IMR-90 (cell line): ENCODE data around the gene OR1S2. TPM values are rescaled to one million over a fixed set of nuclear protein-coding genes. Genes with fewer than 3 reads are reported as not detected.

Experiments used
- ATAC-seq: fragments of 200-7000 bp; cut with Tn5 transposase; 2 replicates; pipeline ENCODE4 v1.9.1; 2020; ENCODE audit warnings: low read depth, mild to moderate bottlenecking, moderate library complexity
- BruUV-seq: library from RNA; stranded (reverse); fragments of 400-500 nt; replicated peaks from 2 replicates; lab custom pipeline; 2021; lab: Mats Ljungman, UMichigan
- CTCF ChIA-PET: fragments of 300-600 bp; formaldehyde crosslinking; extraction: SDS; loops from one replicate; lab custom pipeline; 2021; ENCODE audit warnings: antibody characterized with exemption; lab: Yijun Ruan, JAX
- POLR2A ChIA-PET: fragments of 300-600 bp; sonication (Branson Sonifier 250); formaldehyde crosslinking; loops from one replicate; lab custom pipeline; 2022; ENCODE audit warnings: antibody characterized with exemption; ENCODE audit not compliant: unreplicated experiment; lab: Charles Lee
- DNase-seq: peaks from one replicate; pipeline ENCODE4 v3.0.0; 2013
- H2AFZ ChIP-seq: replicated peaks from 2 replicates; pipeline ENCODE3; 2013; ENCODE audit warnings: low read length, mild to moderate bottlenecking; ENCODE audit not compliant: poor library complexity
- H2AK5ac ChIP-seq: 2 replicates; pipeline ENCODE4 v1.6.1; 2013; ENCODE audit warnings: low read depth, low read length, inconsistent platforms
- H2AK9ac ChIP-seq: replicated peaks from 2 replicates; pipeline ENCODE3; 2013; ENCODE audit warnings: mild to moderate bottlenecking, low read depth, low read length, moderate library complexity; ENCODE audit not compliant: poor library complexity
- H2BK120ac ChIP-seq: 2 replicates; pipeline ENCODE4 v1.6.1; 2013; ENCODE audit warnings: low read depth, low read length, inconsistent platforms
- H2BK15ac ChIP-seq: 3 replicates; pipeline ENCODE4 v1.6.1; 2013; ENCODE audit warnings: low read depth, low read length, inconsistent platforms
- H2BK20ac ChIP-seq: 2 replicates; pipeline ENCODE4 v1.6.1; 2013; ENCODE audit warnings: low read depth, mild to moderate bottlenecking, inconsistent platforms, low read length, moderate library complexity
- H2BK5ac ChIP-seq: 2 replicates; pipeline ENCODE4 v1.6.1; 2013; ENCODE audit warnings: mild to moderate bottlenecking, low read depth, low read length, inconsistent platforms; ENCODE audit not compliant: poor library complexity, severe bottlenecking
- H3K14ac ChIP-seq: replicated peaks from 2 replicates; pipeline ENCODE4 v1.6.1; 2013; ENCODE audit warnings: low read depth, low read length, inconsistent platforms
- H3K18ac ChIP-seq: 2 replicates; pipeline ENCODE4 v1.6.1; 2013; ENCODE audit warnings: low read depth, low read length, control low read depth
- H3K23ac ChIP-seq: 2 replicates; pipeline ENCODE4 v1.6.1; 2013; ENCODE audit warnings: low read depth, low read length, inconsistent platforms
- H3K27ac ChIP-seq: 2 replicates; pipeline ENCODE4 v1.5.1; 2013; ENCODE audit warnings: mild to moderate bottlenecking, control low read depth, low read length; ENCODE audit not compliant: insufficient read depth
- H3K27me3 ChIP-seq: 2 replicates; pipeline ENCODE4 v1.6.1; 2013; ENCODE audit warnings: low read length; ENCODE audit not compliant: control insufficient read depth, insufficient read depth
- H3K36me3 ChIP-seq: 2 replicates; pipeline ENCODE4 v1.6.1; 2013; ENCODE audit warnings: low read length, mixed read lengths; ENCODE audit not compliant: control insufficient read depth, insufficient read depth
- H3K4ac ChIP-seq: 2 replicates; pipeline ENCODE4 v1.6.1; 2013; ENCODE audit warnings: low read depth, low read length, inconsistent platforms
- H3K4me1 ChIP-seq: 2 replicates; pipeline ENCODE4 v1.6.1; 2013; ENCODE audit warnings: low read length, mixed read lengths; ENCODE audit not compliant: control insufficient read depth, insufficient read depth
- H3K4me2 ChIP-seq: 2 replicates; pipeline ENCODE4 v1.6.1; 2013; ENCODE audit warnings: low read depth, mild to moderate bottlenecking, control low read depth, low read length, moderate library complexity
- H3K4me3 ChIP-seq: 2 replicates; pipeline ENCODE4 v1.5.1; 2013; ENCODE audit warnings: low read depth, mild to moderate bottlenecking, control low read depth, low read length, moderate library complexity; ENCODE audit not compliant: insufficient read depth
- H3K56ac ChIP-seq: 2 replicates; pipeline ENCODE4 v1.6.1; 2013; ENCODE audit warnings: low read length, inconsistent platforms; ENCODE audit not compliant: insufficient read depth; ENCODE audit errors: extremely low read depth
- H3K79me1 ChIP-seq, 2 experiments: 2 replicates each; pipeline ENCODE4 v1.6.1; 2013; ENCODE audit warnings: low read length in 2 of 2, inconsistent platforms in 1 of 2, low read depth in 1 of 2
- H3K9ac ChIP-seq: 2 replicates; pipeline ENCODE4 v1.6.1; 2013; ENCODE audit warnings: low read depth, low read length, control low read depth
- H3K9me1 ChIP-seq: 2 replicates; pipeline ENCODE4 v1.6.1; 2013; ENCODE audit warnings: low read length, inconsistent platforms; ENCODE audit not compliant: insufficient read depth
- H3K9me3 ChIP-seq: 2 replicates; pipeline ENCODE4 v1.6.1; 2013; ENCODE audit warnings: low read length; ENCODE audit not compliant: control insufficient read depth, insufficient read depth
- H4K20me1 ChIP-seq: 2 replicates; pipeline ENCODE4 v1.6.1; 2013; ENCODE audit warnings: low read length, inconsistent platforms; ENCODE audit not compliant: insufficient read depth
- H4K5ac ChIP-seq: 2 replicates; pipeline ENCODE4 v1.6.1; 2013; ENCODE audit warnings: mild to moderate bottlenecking, low read depth, low read length, control low read depth
- H4K8ac ChIP-seq, 2 experiments: 2 replicates each; pipeline ENCODE4 v1.6.1; 2013; ENCODE audit warnings: low read depth in 2 of 2, low read length in 2 of 2, control low read depth in 1 of 2, inconsistent platforms in 1 of 2
- H4K91ac ChIP-seq: 2 replicates; pipeline ENCODE4 v1.6.1; 2013; ENCODE audit warnings: low read depth, low read length, inconsistent platforms; ENCODE audit not compliant: insufficient read depth
- BHLHE40 ChIP-seq: fragments of 150-350 bp; IDR thresholded peaks from 2 replicates; pipeline ENCODE4 v1.6.1; 2016; ENCODE audit warnings: mild to moderate bottlenecking, low read depth, low read length
- CEBPB ChIP-seq: IDR thresholded peaks from 2 replicates; pipeline ENCODE4 v1.6.1; 2012; ENCODE audit warnings: low read depth, low read length, improper control_type of control experiment
- CHD1 ChIP-seq: IDR thresholded peaks from 2 replicates; pipeline ENCODE4 v1.6.1; 2012; ENCODE audit warnings: low read depth, low read length, improper control_type of control experiment
- CTCF ChIP-seq: conservative IDR thresholded peaks from 2 replicates; pipeline ENCODE4 v1.5.1; 2012; ENCODE audit warnings: mild to moderate bottlenecking, low read depth, low read length, improper control_type of control experiment
- ELK1 ChIP-seq: fragments of 150-350 bp; IDR thresholded peaks from 2 replicates; pipeline ENCODE4 v1.6.1; 2016; ENCODE audit warnings: low read depth, mild to moderate bottlenecking, low read length, moderate library complexity, borderline replicate concordance
- FOS ChIP-seq: fragments of 150-350 bp; IDR thresholded peaks from 2 replicates; pipeline ENCODE4 v1.6.1; 2016; ENCODE audit warnings: low read depth, low read length
- MAFK ChIP-seq: IDR thresholded peaks from 2 replicates; pipeline ENCODE4 v1.6.1; 2012; ENCODE audit warnings: low read depth, low read length, improper control_type of control experiment
- MAZ ChIP-seq: IDR thresholded peaks from 2 replicates; pipeline ENCODE4 v1.6.1; 2012; ENCODE audit warnings: low read depth, mild to moderate bottlenecking, low read length, improper control_type of control experiment, moderate library complexity, borderline replicate concordance
- MXI1 ChIP-seq: IDR thresholded peaks from 2 replicates; pipeline ENCODE4 v1.6.1; 2012; ENCODE audit warnings: low read depth, mild to moderate bottlenecking, low read length, moderate library complexity, borderline replicate concordance
- NFE2L2 ChIP-seq: fragments of 150-350 bp; IDR thresholded peaks from 2 replicates; pipeline ENCODE4 v1.6.1; 2016; ENCODE audit warnings: low read depth, mild to moderate bottlenecking, low read length
- POLR2A ChIP-seq: IDR thresholded peaks from 2 replicates; pipeline ENCODE4 v1.6.1; 2012; ENCODE audit warnings: mild to moderate bottlenecking, low read depth, low read length
- RAD21 ChIP-seq: IDR thresholded peaks from 2 replicates; pipeline ENCODE4 v1.6.1; 2012; ENCODE audit warnings: low read length, improper control_type of control experiment
- RCOR1 ChIP-seq: IDR thresholded peaks from 2 replicates; pipeline ENCODE4 v1.6.1; 2012; ENCODE audit warnings: mild to moderate bottlenecking, low read length, improper control_type of control experiment; ENCODE audit not compliant: insufficient replicate concordance
- RFX5 ChIP-seq: IDR thresholded peaks from 2 replicates; pipeline ENCODE4 v1.8.0; 2012; ENCODE audit warnings: low read depth, mild to moderate bottlenecking, low read length, moderate library complexity
- SMC3 ChIP-seq: fragments of 150-350 bp; IDR thresholded peaks from 2 replicates; pipeline ENCODE4 v1.6.1; 2016; ENCODE audit warnings: low read depth, mild to moderate bottlenecking, antibody characterized with exemption, low read length, moderate library complexity
- USF2 ChIP-seq: fragments of 150-350 bp; IDR thresholded peaks from 2 replicates; pipeline ENCODE4 v1.6.1; 2017; ENCODE audit warnings: mild to moderate bottlenecking, antibody characterized with exemption, low read length, low read depth
- WGBS, 2 experiments: methylation state at CpG; one replicate each; pipeline versions ENCODE4 v1.1.5 to v1.1.7; 2013; ENCODE audit warnings: missing lambda C conversion rate in 2 of 2; ENCODE audit not compliant: insufficient read length in 1 of 2; ENCODE audit errors: extremely low coverage in 2 of 2; 5-methylcytosine and 5-hydroxymethylcytosine counted together
- dilution Hi-C: fragments of 300-500 bp; cut with HindIII; formaldehyde crosslinking; loops from one replicate; pipeline ENCODE4 v1.14.3; 2018; ENCODE audit warnings: low sequenced_read_pairs; ENCODE audit not compliant: unreplicated experiment
- in situ Hi-C: fragments of 300-500 bp; cut with MboI; formaldehyde crosslinking; loops from 3 replicates; pipeline ENCODE4 v1.14.3; 2019; ENCODE audit warnings: low sequenced_read_pairs, inconsistent platforms, mixed read lengths
- intact Hi-C: fragments of 100-400 bp; cut with micrococcal nuclease; formaldehyde crosslinking; loops from 2 replicates; pipeline ENCODE4 v1.10.0; 2022
- polyA plus RNA-seq, 3 experiments: library from polyadenylated mRNA; depleted of rRNA; stranded (reverse); fragments of >200 nt; gene quantifications; 2 replicates each; pipeline ENCODE4 v1.2.3, GENCODE V29; 2012; ENCODE audit warnings: low replicate concordance in 1 of 3
- total RNA-seq: library from RNA; depleted of rRNA; stranded (reverse); fragments of >200 nt; gene quantifications from 2 replicates; pipeline ENCODE4 v1.2.3, GENCODE V29; 2012

OR1S2 gene
- total and polyA plus RNA-seq, 2 of the 4 experiments (the other 2 are of a cell fraction): not detected

GRCh38 chr11:58179648-58180047, 24.3 kb downstream of the OR1S2 start:
- no TSS peak for BruUV-seq
- Histone ChIP-seq H3K27ac (no peak overlapping the region), H4K8ac (no peak overlapping the region), H4K5ac (no peak overlapping the region), H3K23ac (no peak overlapping the region), H3K4me1 (no peaks in the 10 kb centered on the region), H3K56ac (no peak overlapping the region), H4K20me1 (no peaks in the 10 kb centered on the region), H2AK5ac (no peak overlapping the region), H3K14ac (no peak overlapping the region), H3K18ac (no peak overlapping the region), H3K4me3 (no peak overlapping the region), H2BK15ac (no peak overlapping the region), H3K36me3 (no peaks in the 10 kb centered on the region), H2AK9ac (no peak overlapping the region), H3K27me3 (peaks cover 6% of the 10 kb centered on the region), H3K9me3 (no peaks in the 10 kb centered on the region), H3K4me2 (no peak overlapping the region), H2AFZ (no peak overlapping the region), H2BK120ac (no peak overlapping the region), H3K9ac (no peak overlapping the region), H3K4ac (no peak overlapping the region), H3K79me1 (no peaks in the 10 kb centered on the region), H2BK20ac (no peak overlapping the region), H4K91ac (no peak overlapping the region), H3K9me1 (no peaks in the 10 kb centered on the region), H2BK5ac (no peak overlapping the region)
- DNase-seq: no peak
- 60% methylated on average over 1 of the region's 7 CpGs; no CpG with 5 or more reads in 1 of the 2 experiments for WGBS, 2 experiments
- TF ChIP-seq CTCF (no peak), USF2 (no peak), ELK1 (no peak), MXI1 (no peak), SMC3 (no peak), NFE2L2 (no peak), RFX5 (no peak), CEBPB (no peak), BHLHE40 (no peak), RAD21 (no peak), POLR2A (no peak), CHD1 (no peak), MAFK (no peak), RCOR1 (no peak), FOS (no peak), MAZ (no peak)
- dilution Hi-C loops (no loop called here), in situ Hi-C loops (no loop called here), intact Hi-C loops (no loop called here)
- CTCF ChIA-PET: no interaction called here
- ATAC-seq: no peak
- POLR2A ChIA-PET: no interaction called here
